ENCODE measurements around the gene ZSWIM6.

The ZSWIM6 gene

GRCh38 chr5:61549530-61549929 lies 217.5 kb downstream of the ZSWIM6 start:
- H3K9me3 ChIP-seq: no peaks in the 10 kb centered on the region
- TF ChIP-seq CTCF (IDR thresholded peaks at IDR 0.05; ENCODE audit: low read depth, low read length): no peak

DNA sequence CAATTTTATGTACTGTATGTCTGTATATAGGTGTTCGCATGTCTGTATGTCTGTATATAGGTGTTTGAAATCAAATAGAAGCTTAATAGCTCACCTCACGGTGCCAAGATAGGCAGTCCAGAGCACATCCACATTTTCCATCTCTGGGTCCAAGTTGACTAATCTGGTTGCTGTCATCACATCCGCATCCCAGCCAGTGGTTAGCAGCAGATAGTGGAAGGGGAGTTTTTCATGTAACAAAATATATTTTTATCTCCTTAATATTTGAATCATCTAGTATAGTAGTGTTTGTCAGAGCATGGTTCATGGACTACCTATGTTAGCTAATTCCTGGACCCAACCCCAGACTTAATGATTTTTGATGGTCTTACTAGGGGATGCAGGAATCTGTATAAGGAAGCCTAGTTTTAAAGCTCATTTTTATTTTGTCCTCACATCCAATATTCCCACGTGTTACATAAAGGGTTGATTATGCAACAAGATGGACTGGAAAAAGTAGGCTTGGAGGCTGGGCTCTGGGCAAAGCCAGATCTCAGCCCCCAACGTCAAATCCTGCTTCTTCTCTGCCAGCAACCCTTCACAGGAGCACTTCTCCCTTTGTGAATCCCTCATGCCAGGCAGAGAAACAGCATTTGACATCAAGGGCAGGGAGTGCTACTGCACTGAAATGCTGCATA lies 219.7 kb downstream of the ZSWIM6 start:
- Histone ChIP-seq H3K9me3 (no peaks in the 10 kb centered on the region), H3K4me3 (ENCODE audit: low read depth, low read length) (no peak overlapping the region), H3K4me1 (no peaks in the 10 kb centered on the region), H3K27me3 (no peaks in the 10 kb centered on the region), H3K36me3 (no peaks in the 10 kb centered on the region)
- TF ChIP-seq CTCF (IDR thresholded peaks at IDR 0.05; ENCODE audit: low read depth, low read length): no peak
- DNase-seq: no peak

More at GRCh38 chr5:61549530-61549929, 217.5 kb downstream of the ZSWIM6 start:
- DNase-seq: no peak
- Histone ChIP-seq H3K27me3 (no peaks in the 10 kb centered on the region), H3K36me3 (no peaks in the 10 kb centered on the region), H3K4me3 (ENCODE audit: low read depth, low read length) (no peak overlapping the region), H3K4me1 (no peaks in the 10 kb centered on the region)

GRCh38 chr5:61559146-61559545 lies 227.1 kb downstream of the ZSWIM6 start:
- Histone ChIP-seq H3K9me3 (no peaks in the 10 kb centered on the region), H3K4me1 (no peaks in the 10 kb centered on the region), H3K27me3 (no peaks in the 10 kb centered on the region), H3K36me3 (no peaks in the 10 kb centered on the region), H3K4me3 (ENCODE audit: low read depth, low read length) (no peak overlapping the region)
- no peak for DNase-seq
- no peak for TF ChIP-seq CTCF (IDR thresholded peaks at IDR 0.05; ENCODE audit: low read depth, low read length)

DNA sequence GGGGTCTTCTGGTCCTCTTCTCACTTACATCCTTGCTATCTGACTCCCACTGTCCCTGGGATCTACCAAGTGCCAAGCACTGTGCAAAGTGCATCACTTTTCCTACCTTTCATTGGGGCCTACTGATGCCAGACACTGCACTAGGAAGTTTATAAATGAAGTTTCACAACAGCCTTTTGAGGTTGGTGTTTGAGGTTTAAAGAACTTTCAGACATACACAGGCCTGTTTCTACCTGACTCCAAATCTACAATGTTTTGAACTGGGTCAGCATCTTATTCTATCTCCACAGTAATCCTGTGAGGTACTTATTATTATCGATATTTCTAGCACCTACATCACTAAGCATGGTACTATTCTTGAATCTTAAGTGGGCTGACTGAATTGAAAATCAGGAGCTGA lies 227.7 kb downstream of the ZSWIM6 start:
- Histone ChIP-seq H3K36me3 (no peaks in the 10 kb centered on the region), H3K4me1 (no peaks in the 10 kb centered on the region), H3K9me3 (no peaks in the 10 kb centered on the region), H3K27me3 (no peaks in the 10 kb centered on the region), H3K4me3 (ENCODE audit: low read depth, low read length) (no peak overlapping the region)
- TF ChIP-seq CTCF (IDR thresholded peaks at IDR 0.05; ENCODE audit: low read depth, low read length): no peak
- no peak for DNase-seq

DNA sequence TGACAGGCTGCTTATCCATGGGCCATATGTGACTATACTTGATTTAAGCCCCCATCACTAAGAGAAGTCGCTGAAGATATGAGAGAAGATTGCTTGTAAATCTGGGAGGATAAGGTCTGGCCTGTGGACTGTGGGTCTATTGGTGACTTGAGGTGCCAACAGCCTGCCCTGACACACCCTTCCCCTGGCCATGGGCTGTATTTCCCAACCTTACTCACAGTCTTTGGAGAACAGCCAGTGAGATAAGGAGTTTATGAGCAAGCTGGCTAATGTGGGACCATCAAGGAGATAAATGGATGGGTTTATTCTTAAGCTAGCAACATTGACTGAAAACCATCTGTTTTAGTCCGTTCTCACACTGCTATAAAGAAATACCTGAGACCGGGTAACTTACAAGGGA lies 231.3 kb downstream of the ZSWIM6 start:
- Histone ChIP-seq H3K4me1 (no peaks in the 10 kb centered on the region), H3K36me3 (no peaks in the 10 kb centered on the region), H3K27me3 (no peaks in the 10 kb centered on the region), H3K9me3 (no peaks in the 10 kb centered on the region), H3K4me3 (ENCODE audit: low read depth, low read length) (no peak overlapping the region)
- TF ChIP-seq CTCF (IDR thresholded peaks at IDR 0.05; ENCODE audit: low read depth, low read length): no peak
- no peak for DNase-seq

GRCh38 chr5:61567337-61567736 lies 235.3 kb downstream of the ZSWIM6 start:
- DNase-seq: no peak
- no peaks in the 10 kb centered on the region for H3K9me3 ChIP-seq
- H3K4me1 ChIP-seq: peaks cover 7% of the 10 kb centered on the region
- TF ChIP-seq CTCF (IDR thresholded peaks at IDR 0.05; ENCODE audit: low read depth, low read length): no peak
- no peaks in the 10 kb centered on the region for H3K36me3 ChIP-seq
- H3K4me3 ChIP-seq (ENCODE audit: low read depth, low read length): no peak overlapping the region
- H3K27me3 ChIP-seq: no peaks in the 10 kb centered on the region

Measured in BE2C (cell line).